Type B pancreatic cell (in vitro differentiated cells): ENCODE data around the gene CCDC134. TPM values are rescaled to one million over a fixed set of nuclear protein-coding genes. Genes with fewer than 3 reads are reported as not detected.

Source experiments
- DNase-seq: peaks from one replicate; pipeline ENCODE4 v3.0.0; 2021; ENCODE audit warnings: mixed read lengths; ENCODE audit not compliant: unreplicated experiment; ENCODE audit errors: extremely low spot score
- H3K27ac Mint-ChIP-seq: 2 replicates; pipeline ENCODE4 v1.8.0; 2021; ENCODE audit warnings: mild to moderate bottlenecking, mixed read lengths
- H3K27me3 Mint-ChIP-seq: 2 replicates; pipeline ENCODE4 v1.8.0; 2021; ENCODE audit warnings: mixed read lengths
- H3K36me3 Mint-ChIP-seq: 2 replicates; pipeline ENCODE4 v1.8.0; 2021; ENCODE audit warnings: mixed read lengths
- H3K4me1 Mint-ChIP-seq: one replicate; pipeline ENCODE4 v1.8.0; 2021; ENCODE audit warnings: mixed read lengths; ENCODE audit not compliant: unreplicated experiment
- H3K4me3 Mint-ChIP-seq: 2 replicates; pipeline ENCODE4 v1.8.0; 2021; ENCODE audit warnings: mild to moderate bottlenecking, mixed read lengths
- H3K9me3 Mint-ChIP-seq: 2 replicates; pipeline ENCODE4 v1.8.0; 2021; ENCODE audit warnings: mixed read lengths
- CTCF ChIP-seq: fragments of 200-600 bp; sonication (generic); conservative IDR thresholded peaks from 2 replicates; pipeline ENCODE4 v1.5.0; 2021; ENCODE audit warnings: antibody characterized with exemption, mild to moderate bottlenecking
- total RNA-seq: library from RNA; stranded (reverse); gene quantifications from 2 replicates; pipeline ENCODE4 v1.2.1, GENCODE V29; 2021; ENCODE audit warnings: low replicate concordance

The CCDC134 gene
- total RNA-seq, 1 donor from 2014 or later, result 19.6 TPM

- no peaks in the 10 kb centered on the region for H3K27me3 Mint-ChIP-seq
- H3K36me3 Mint-ChIP-seq, result peaks cover 17% of the 10 kb centered on the region
- H3K27ac Mint-ChIP-seq, result no peak overlapping the region
- H3K4me1 Mint-ChIP-seq, result peaks cover 64% of the 10 kb centered on the region
- no peaks in the 10 kb centered on the region for H3K9me3 Mint-ChIP-seq
- H3K4me3 Mint-ChIP-seq, result no peak overlapping the region
- DNase-seq, result no peak
- TF ChIP-seq CTCF, result no peak
Observed at GRCh38 chr22:41823797-41824196, 23.3 kb downstream of the CCDC134 start.

GRCh38 chr22:41825376-41825775 lies 24.9 kb downstream of the CCDC134 start:
- H3K36me3 Mint-ChIP-seq, result peaks cover 12% of the 10 kb centered on the region
- no peak for TF ChIP-seq CTCF
- peak overlapping the region; percentile 48 for H3K27ac Mint-ChIP-seq
- H3K27me3 Mint-ChIP-seq, result no peaks in the 10 kb centered on the region
- H3K9me3 Mint-ChIP-seq, result no peaks in the 10 kb centered on the region
- DNase-seq, result no peak
- H3K4me3 Mint-ChIP-seq, result no peak overlapping the region
- peaks cover 69% of the 10 kb centered on the region for H3K4me1 Mint-ChIP-seq

DNA sequence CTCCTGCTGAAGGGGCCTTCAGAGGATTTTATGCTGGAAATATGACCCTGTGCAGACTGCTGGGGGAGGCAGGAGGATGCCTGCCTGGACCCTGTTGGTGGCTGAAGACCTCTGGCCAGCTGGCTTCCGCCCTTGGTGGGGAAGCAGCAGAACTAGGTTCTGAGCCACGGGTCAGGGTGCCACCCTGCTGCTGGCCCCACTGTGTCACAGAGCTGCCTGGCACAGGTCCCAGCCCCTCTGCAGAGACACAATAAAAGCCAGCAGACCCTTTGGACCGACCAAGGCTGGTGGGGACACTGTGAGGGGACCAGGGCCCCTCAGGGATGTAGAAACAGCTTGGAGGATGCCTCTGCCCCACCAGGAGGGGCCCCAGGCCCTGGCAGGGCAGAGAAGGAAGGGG lies 25.5 kb downstream of the CCDC134 start:
- Mint-ChIP-seq H3K4me1 (peaks cover 63% of the 10 kb centered on the region), H3K9me3 (no peaks in the 10 kb centered on the region), H3K36me3 (peaks cover 8% of the 10 kb centered on the region), H3K27ac (no peak overlapping the region), H3K4me3 (no peak overlapping the region), H3K27me3 (no peaks in the 10 kb centered on the region)
- DNase-seq, result no peak
- TF ChIP-seq CTCF, result no peak

DNA sequence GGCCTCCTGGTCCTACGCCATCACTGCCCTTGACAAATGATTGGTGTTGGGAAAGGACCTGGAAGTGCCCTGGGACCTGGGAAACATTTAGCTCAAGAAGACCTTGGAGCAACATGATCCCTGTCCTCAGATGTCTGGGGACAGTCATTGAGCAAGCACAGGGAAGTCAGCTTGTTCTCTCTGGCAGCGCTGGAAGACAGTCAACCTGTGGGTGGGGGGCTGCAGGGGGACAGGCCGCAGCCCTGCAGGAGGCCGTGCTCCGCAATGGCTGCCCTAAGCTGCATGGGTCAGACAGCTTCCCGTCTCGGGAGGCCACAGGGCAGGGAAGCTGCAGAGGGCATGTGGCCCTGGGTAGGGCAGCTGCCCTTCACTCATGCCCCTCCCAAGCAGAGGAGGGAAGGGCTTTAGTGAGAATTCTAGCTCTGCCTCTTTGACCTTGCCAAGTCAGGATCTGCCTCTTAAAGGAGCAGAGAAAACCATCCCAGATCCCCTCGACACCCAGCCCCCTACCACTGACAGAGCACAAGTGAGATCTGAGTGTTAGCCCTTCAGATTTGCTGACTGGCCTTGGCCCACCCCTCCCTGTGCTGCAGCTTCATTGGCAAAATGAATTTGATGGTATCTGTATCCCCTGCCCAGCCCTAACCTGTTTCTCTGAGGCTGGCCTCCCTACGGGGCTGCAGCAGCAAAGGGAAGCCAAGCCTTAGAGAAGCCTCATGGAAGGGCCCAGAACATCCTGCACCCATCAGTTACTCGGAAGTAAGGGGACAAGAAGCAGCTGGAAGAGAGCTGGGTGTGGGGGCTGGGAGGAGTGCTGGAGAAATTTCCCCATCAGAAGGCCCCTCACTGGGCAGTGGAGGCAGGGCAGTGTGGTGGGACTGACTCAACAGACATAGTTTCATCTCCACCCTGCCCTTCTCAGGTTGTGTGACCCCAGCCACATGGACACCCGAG lies 26.2 kb downstream of the CCDC134 start:
- Mint-ChIP-seq H3K9me3 (no peaks in the 10 kb centered on the region), H3K27me3 (no peaks in the 10 kb centered on the region), H3K27ac (peak overlapping the region; percentile 58), H3K36me3 (peaks cover 8% of the 10 kb centered on the region), H3K4me1 (peaks cover 58% of the 10 kb centered on the region), H3K4me3 (no peak overlapping the region)
- TF ChIP-seq CTCF, result no peak
- no peak for DNase-seq

GRCh38 chr22:41827671-41828070 lies 27.2 kb downstream of the CCDC134 start:
- peaks cover 49% of the 10 kb centered on the region for H3K4me1 Mint-ChIP-seq

More at GRCh38 chr22:41827671-41828070, 27.2 kb downstream of the CCDC134 start:
- Mint-ChIP-seq H3K4me3 (no peak overlapping the region), H3K27me3 (no peaks in the 10 kb centered on the region), H3K36me3 (peaks cover 7% of the 10 kb centered on the region), H3K9me3 (no peaks in the 10 kb centered on the region), H3K27ac (no peak overlapping the region)
- TF ChIP-seq CTCF, result no peak
- no peak for DNase-seq
